K562 (cell line): ENCODE measurements around the gene TTLL4. TPM values are rescaled to one million over a fixed set of nuclear protein-coding genes. Genes with fewer than 3 reads are reported as not detected.

ENCODE experiments used
- ATAC-seq: fragments of 200-7000 bp; cut with Tn5 transposase; 3 replicates; pipeline ENCODE4 v1.9.1; 2020; ENCODE audit warnings: moderate library complexity
- BruUV-seq: library from RNA; stranded (reverse); fragments of 400-500 nt; replicated peaks from 2 replicates; lab custom pipeline; 2021; lab: Mats Ljungman, UMichigan
- CTCF ChIA-PET: fragments of 300-600 bp; formaldehyde crosslinking; extraction: SDS; loops from one replicate; lab custom pipeline; 2021; ENCODE audit warnings: low intra/inter-chr PET ratio; lab: Yijun Ruan, JAX
- POLR2A ChIA-PET: fragments of 300-600, 350-650 bp; sonication (Branson Sonifier 250); formaldehyde crosslinking; extraction: SDS; loops from one replicate; lab custom pipeline; 2021; ENCODE audit warnings: antibody characterized with exemption, inconsistent platforms; lab: Yijun Ruan, JAX
- DNase-seq, 4 experiments: peaks; one replicate each; pipeline versions ENCODE4 v3.0.0 to v3.0.0-alpha.2; 2011 to 2018; ENCODE audit warnings: low spot score in 3 of 4, mixed read lengths in 3 of 4; ENCODE audit errors: extremely low read depth in 1 of 4
- FAIRE-seq: peaks from 2 replicates; lab custom pipeline; 2011; peaks lifted over from hg19 to GRCh38; lab: Jason Lieb, UNC
- H2AFZ ChIP-seq: 2 replicates; pipeline ENCODE4 v1.6.0; 2011; ENCODE audit warnings: low read depth, low read length, control low read depth, inconsistent platforms
- H3K27ac ChIP-seq: fragments of 200-600 bp; 3 replicates; pipeline ENCODE4 v1.8.0; 2011; ENCODE audit warnings: low read depth, mild to moderate bottlenecking, control low read depth, inconsistent platforms, low read length, moderate library complexity, mixed read lengths; ENCODE audit errors: extremely low read depth
- H3K27me3 ChIP-seq, 2 experiments: fragments of 300-600 bp in 1 of 2; 2 replicates in 1 of 2; 3 replicates in 1 of 2; pipeline versions ENCODE4 v1.6.0 to v1.8.0; 2011; ENCODE audit warnings: inconsistent platforms in 2 of 2, low read length in 2 of 2, mild to moderate bottlenecking in 1 of 2, mixed read lengths in 1 of 2, moderate library complexity in 1 of 2; ENCODE audit not compliant: control insufficient read depth in 2 of 2, insufficient read depth in 2 of 2
- H3K36me3 ChIP-seq: fragments of 300-600 bp; 3 replicates; pipeline ENCODE4 v1.8.0; 2011; ENCODE audit warnings: mild to moderate bottlenecking, low read length, inconsistent platforms; ENCODE audit not compliant: control insufficient read depth, insufficient read depth
- H3K4me1 ChIP-seq, 2 experiments: fragments of 200-600 bp in 1 of 2; replicated peaks in 1 of 2; 2 replicates in 1 of 2; 3 replicates in 1 of 2; pipeline versions ENCODE4 v1.5.1 to v1.8.0; 2011; ENCODE audit warnings: inconsistent platforms in 2 of 2, low read length in 2 of 2, mild to moderate bottlenecking in 1 of 2, mixed read lengths in 1 of 2, moderate library complexity in 1 of 2; ENCODE audit not compliant: control insufficient read depth in 2 of 2, insufficient read depth in 2 of 2
- H3K4me2 ChIP-seq: 2 replicates; pipeline ENCODE4 v1.6.1; 2011; ENCODE audit warnings: low read length, control low read depth, inconsistent platforms, mixed read lengths; ENCODE audit not compliant: insufficient read depth
- H3K4me3 ChIP-seq: fragments of 200-600 bp; sonication (generic), shearing (Covaris generic); 2 replicates; pipeline ENCODE4 v1.5.1; 2016; ENCODE audit warnings: control low read depth, inconsistent platforms
- H3K79me2 ChIP-seq: fragments of 200-600 bp; 3 replicates; pipeline ENCODE4 v1.8.0; 2011; ENCODE audit warnings: low read length, inconsistent platforms; ENCODE audit not compliant: control insufficient read depth, insufficient read depth
- H3K9ac ChIP-seq, 2 experiments: 2 replicates each; pipeline versions ENCODE4 v1.6.0 to v1.6.1; 2011; ENCODE audit warnings: low read depth in 2 of 2, low read length in 2 of 2, control low read depth in 1 of 2, inconsistent platforms in 1 of 2, mild to moderate bottlenecking in 1 of 2, mixed read lengths in 1 of 2; ENCODE audit not compliant: insufficient read depth in 1 of 2
- H3K9me1 ChIP-seq: one replicate; pipeline ENCODE4 v1.6.0; 2011; ENCODE audit warnings: inconsistent platforms, mild to moderate bottlenecking, low read length, moderate library complexity; ENCODE audit not compliant: control insufficient read depth, insufficient read depth
- H3K9me3 ChIP-seq: replicated peaks from 2 replicates; pipeline ENCODE4 v1.5.1; 2011; ENCODE audit warnings: low read depth, low read length, inconsistent platforms; ENCODE audit not compliant: control insufficient read depth, insufficient read depth
- H4K20me1 ChIP-seq: replicated peaks from 2 replicates; pipeline ENCODE4 v1.6.1; 2011; ENCODE audit warnings: low read length, inconsistent platforms, mixed read lengths; ENCODE audit not compliant: control insufficient read depth, insufficient read depth
- ADNP ChIP-seq: fragments of 200-800 bp; sonication (Bioruptor generic); IDR thresholded peaks from 2 replicates; pipeline ENCODE4 v1.6.1; 2016; ENCODE audit warnings: missing genetic modification characterization, missing compliant biosample characterization
- BCL6 ChIP-seq: fragments of 250-450 bp; sonication (Bioruptor Pico); IDR thresholded peaks from 2 replicates; pipeline ENCODE4 v1.4.0; 2020
- BDP1 ChIP-seq: IDR thresholded peaks from 3 replicates; pipeline ENCODE4 v1.6.1; 2011; ENCODE audit not compliant: insufficient read length, insufficient read depth
- CREBBP ChIP-seq: IDR thresholded peaks from one replicate; pipeline ENCODE4 v1.6.1; 2012; ENCODE audit warnings: low read depth, mild to moderate bottlenecking, control low read depth, inconsistent platforms, low read length
- DLX4 ChIP-seq: fragments of 250-450 bp; sonication (Bioruptor Pico); IDR thresholded peaks from 2 replicates; pipeline ENCODE4 v1.6.1; 2021; ENCODE audit warnings: mild to moderate bottlenecking
- DPF2 ChIP-seq: fragments of 450-650 bp; IDR thresholded peaks from 2 replicates; pipeline ENCODE4 v1.6.1; 2016
- GABPB1 ChIP-seq: sonication (generic); formaldehyde crosslinking; IDR thresholded peaks from 2 replicates; pipeline ENCODE4 v1.8.0; 2022; ENCODE audit warnings: mild to moderate bottlenecking, missing genetic modification reagents
- GTF2B ChIP-seq: IDR thresholded peaks from 2 replicates; pipeline ENCODE4 v1.6.1; 2011; ENCODE audit not compliant: insufficient read length; ENCODE audit errors: extremely low read depth
- HDAC1 ChIP-seq, 2 experiments: fragments of 450-650 bp; IDR thresholded peaks; 2 replicates each; pipeline ENCODE4 v1.6.1; 2016 to 2017; ENCODE audit warnings: inconsistent platforms in 1 of 2, mild to moderate bottlenecking in 1 of 2, moderate library complexity in 1 of 2
- MTA3 ChIP-seq: fragments of 450-650 bp; formaldehyde crosslinking; IDR thresholded peaks from 2 replicates; pipeline ENCODE4 v1.6.1; 2017; ENCODE audit warnings: mild to moderate bottlenecking, borderline replicate concordance
- NFRKB ChIP-seq: fragments of 450-650 bp; IDR thresholded peaks from 2 replicates; pipeline ENCODE4 v1.6.1; 2016; ENCODE audit warnings: low read depth
- POLR2G ChIP-seq: fragments of 200-400 bp; formaldehyde crosslinking; IDR thresholded peaks from 2 replicates; pipeline ENCODE4 v1.6.1; 2017; ENCODE audit warnings: low read depth, mild to moderate bottlenecking, antibody characterized with exemption, low read length, moderate library complexity
- PPARD ChIP-seq: fragments of 250-450 bp; sonication (Bioruptor Pico); IDR thresholded peaks from 2 replicates; pipeline ENCODE4 v1.8.0; 2022; ENCODE audit warnings: inconsistent platforms, mild to moderate bottlenecking, moderate library complexity
- SNIP1 ChIP-seq: fragments of 450-650 bp; IDR thresholded peaks from 2 replicates; pipeline ENCODE4 v1.7.1; 2017; ENCODE audit warnings: low read depth, mild to moderate bottlenecking
- TRIM24 ChIP-seq, 2 experiments: fragments of 450-650 bp; IDR thresholded peaks; 2 replicates each; pipeline ENCODE4 v1.6.1; 2016
- ZNF263 ChIP-seq: sonication (generic); formaldehyde crosslinking; IDR thresholded peaks from 2 replicates; pipeline ENCODE4 v1.8.0; 2022; ENCODE audit warnings: mild to moderate bottlenecking, missing genetic modification reagents, borderline replicate concordance
- ZNF316 ChIP-seq: fragments of 450-650 bp; IDR thresholded peaks from 2 replicates; pipeline ENCODE4 v1.6.1; 2016
- ZNF561 ChIP-seq: fragments of 450-650 bp; formaldehyde crosslinking; conservative IDR thresholded peaks from 2 replicates; pipeline ENCODE4 v1.4.0; 2020; ENCODE audit warnings: mild to moderate bottlenecking, moderate library complexity
- WGBS: fragments of 100-300 bp; shearing (Covaris generic); methylation state at CpG from one replicate; pipeline ENCODE4 v1.1.6; 2016; ENCODE audit warnings: low coverage, mixed read lengths; ENCODE audit not compliant: insufficient coverage; ENCODE audit errors: missing lambda C conversion rate; 5-methylcytosine and 5-hydroxymethylcytosine counted together
- in situ Hi-C: fragments of 300-500 bp; cut with MboI; formaldehyde crosslinking; loops from 4 replicates; pipeline ENCODE4 v1.15.0; 2018; ENCODE audit warnings: inconsistent platforms, mixed read lengths
- intact Hi-C: fragments of 100-400 bp; cut with micrococcal nuclease; formaldehyde crosslinking; loops from 2 replicates; pipeline ENCODE4 v1.14.2; 2022
- polyA plus RNA-seq, 8 experiments: library from polyadenylated mRNA; depleted of rRNA in 4 of 8; stranded (reverse) in 5 of 8; unstranded in 3 of 8; fragments of >200 nt; fragmentation: Nextera tagmentation in 2 of 8; fragmentation: Illumina TruSeq in 1 of 8; extraction: Ambion mirVana in 2 of 8; extraction: Trizol in 1 of 8; gene quantifications; 2 replicates each; pipeline versions ENCODE4 v1.2.1 to v1.2.3, GENCODE V29; 2011 to 2014; ENCODE audit warnings: inconsistent platforms in 1 of 8, missing spikeins in 1 of 8
- total RNA-seq, 7 experiments: library from RNA; depleted of rRNA in 6 of 7; stranded (reverse); fragments of >200 nt in 6 of 7; fragmentation: Illumina TruSeq in 2 of 7; extraction: Trizol in 2 of 7; gene quantifications; 2 replicates each; pipeline versions ENCODE4 v1.2.1 to v1.2.3, GENCODE V29; 2011 to 2021; ENCODE audit warnings: low replicate concordance in 1 of 7
- TF ChIP-seq, protein P1 (sequence below), 2 experiments: IDR thresholded peaks in 1 of 2; conservative IDR thresholded peaks in 1 of 2; 2 replicates each; pipeline ENCODE4 v1.6.1; 2016; ENCODE audit warnings: low read depth in 2 of 2, mild to moderate bottlenecking in 1 of 2, missing compliant biosample characterization in 1 of 2, missing genetic modification characterization in 1 of 2, moderate library complexity in 1 of 2
- TF ChIP-seq, protein P2 (sequence below), 3 experiments: fragments of 200-800 bp in 1 of 3; sonication (Bioruptor generic) in 1 of 3; sonication (generic) in 1 of 3; formaldehyde crosslinking in 1 of 3; IDR thresholded peaks; 2 replicates each; pipeline versions ENCODE4 v1.6.1 to v1.8.0; 2016 to 2022; ENCODE audit warnings: mild to moderate bottlenecking in 2 of 3, missing compliant biosample characterization in 2 of 3, missing genetic modification characterization in 2 of 3, missing genetic modification reagents in 1 of 3

The TTLL4 gene
- total and polyA plus RNA-seq, 9 of the 15 experiments (the other 6 are each of a cell fraction or from before 2014, with no cell fraction given), result 12.6 to 67.5 (median 24.5) TPM

GRCh38 chr2:218761795-218762194 is 51.2 kb downstream of the TTLL4 start:
- no peaks in the 10 kb centered on the region for H3K9me3 ChIP-seq
- BruUV-seq, result no TSS peak
- H3K4me2 ChIP-seq, result no peak overlapping the region
- H3K36me3 ChIP-seq, result no peaks in the 10 kb centered on the region
- DNase-seq (no peak), FAIRE-seq (no peak), ATAC-seq (no peak)
- in situ Hi-C loops (no loop called here), intact Hi-C loops (no loop called here)
- ChIA-PET CTCF (no interaction called here), POLR2A (no interaction called here)
- H3K27ac ChIP-seq, result no peak overlapping the region
- no peaks in the 10 kb centered on the region for H3K4me1 ChIP-seq
- H3K27me3 ChIP-seq, result no peaks in the 10 kb centered on the region
- 0% methylated on average over 2 of the region's 2 CpGs for WGBS
- H3K79me2 ChIP-seq, result no peaks in the 10 kb centered on the region
- H2AFZ ChIP-seq, result no peak overlapping the region
- no peak for TF ChIP-seq GTF2B
- no peak for TF ChIP-seq POLR2G
- TF ChIP-seq DPF2, result no peak
- no peak for TF ChIP-seq SNIP1
- TF ChIP-seq BDP1, result no peak
- TF ChIP-seq DLX4, result no peak
- TF ChIP-seq ZNF263 (CRISPR knock-in tag), result no peak
- TF ChIP-seq ZNF561 (CRISPR knock-in tag), result no peak
- TF ChIP-seq GABPB1 (CRISPR knock-in tag), result no peak
- TF ChIP-seq TRIM24 (IDR thresholded peaks at IDR 0.05), result no peak
- TF ChIP-seq CREBBP, result no peak
- no peak for TF ChIP-seq ZNF316
- TF ChIP-seq, protein P1, sequence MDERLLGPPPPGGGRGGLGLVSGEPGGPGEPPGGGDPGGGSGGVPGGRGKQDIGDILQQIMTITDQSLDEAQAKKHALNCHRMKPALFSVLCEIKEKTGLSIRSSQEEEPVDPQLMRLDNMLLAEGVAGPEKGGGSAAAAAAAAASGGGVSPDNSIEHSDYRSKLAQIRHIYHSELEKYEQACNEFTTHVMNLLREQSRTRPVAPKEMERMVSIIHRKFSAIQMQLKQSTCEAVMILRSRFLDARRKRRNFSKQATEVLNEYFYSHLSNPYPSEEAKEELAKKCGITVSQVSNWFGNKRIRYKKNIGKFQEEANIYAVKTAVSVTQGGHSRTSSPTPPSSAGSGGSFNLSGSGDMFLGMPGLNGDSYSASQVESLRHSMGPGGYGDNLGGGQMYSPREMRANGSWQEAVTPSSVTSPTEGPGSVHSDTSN (CRISPR knock-in tag; IDR thresholded peaks at IDR 0.05; ENCODE audit: low read depth), result no peak
- TF ChIP-seq, protein P1 (tag; conservative IDR thresholded peaks at IDR 0.05; ENCODE audit: low read depth), result no peak
- TF ChIP-seq, protein P2, sequence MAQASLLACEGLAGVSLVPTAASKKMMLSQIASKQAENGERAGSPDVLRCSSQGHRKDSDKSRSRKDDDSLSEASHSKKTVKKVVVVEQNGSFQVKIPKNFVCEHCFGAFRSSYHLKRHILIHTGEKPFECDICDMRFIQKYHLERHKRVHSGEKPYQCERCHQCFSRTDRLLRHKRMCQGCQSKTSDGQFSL (CRISPR knock-in tag; IDR thresholded peaks at IDR 0.05), result no peak
- TF ChIP-seq, protein P2 (tag; IDR thresholded peaks at IDR 0.05), result no peak
- no peak for TF ChIP-seq PPARD
- no peak for TF ChIP-seq ADNP (tag)
- TF ChIP-seq HDAC1 (IDR thresholded peaks at IDR 0.05), result no peak
- no peak for TF ChIP-seq NFRKB
- no peak for TF ChIP-seq BCL6 (CRISPR knock-in tag)
- TF ChIP-seq MTA3, result no peak
- H3K9me1 ChIP-seq, result no peaks in the 10 kb centered on the region
- no peak overlapping the region for H3K9ac ChIP-seq
- H3K4me3 ChIP-seq, result no peak overlapping the region
- no peaks in the 10 kb centered on the region for H4K20me1 ChIP-seq
